CD4-positive, alpha-beta T cell treated with Interleukin-4 for 1 hour (primary cell): ENCODE measurements around the gene HSPA1B.
"Not testable (repeated sequence)": the region's sequence is repeated elsewhere in the genome, so short reads cannot be mapped to it uniquely, and the experiment has no call there.

Experiments used
- DNase-seq, 2 donors: peaks; one replicate each; pipeline ENCODE4 v3.0.0-alpha.2; 2020 to 2022

The HSPA1B gene

DNA sequence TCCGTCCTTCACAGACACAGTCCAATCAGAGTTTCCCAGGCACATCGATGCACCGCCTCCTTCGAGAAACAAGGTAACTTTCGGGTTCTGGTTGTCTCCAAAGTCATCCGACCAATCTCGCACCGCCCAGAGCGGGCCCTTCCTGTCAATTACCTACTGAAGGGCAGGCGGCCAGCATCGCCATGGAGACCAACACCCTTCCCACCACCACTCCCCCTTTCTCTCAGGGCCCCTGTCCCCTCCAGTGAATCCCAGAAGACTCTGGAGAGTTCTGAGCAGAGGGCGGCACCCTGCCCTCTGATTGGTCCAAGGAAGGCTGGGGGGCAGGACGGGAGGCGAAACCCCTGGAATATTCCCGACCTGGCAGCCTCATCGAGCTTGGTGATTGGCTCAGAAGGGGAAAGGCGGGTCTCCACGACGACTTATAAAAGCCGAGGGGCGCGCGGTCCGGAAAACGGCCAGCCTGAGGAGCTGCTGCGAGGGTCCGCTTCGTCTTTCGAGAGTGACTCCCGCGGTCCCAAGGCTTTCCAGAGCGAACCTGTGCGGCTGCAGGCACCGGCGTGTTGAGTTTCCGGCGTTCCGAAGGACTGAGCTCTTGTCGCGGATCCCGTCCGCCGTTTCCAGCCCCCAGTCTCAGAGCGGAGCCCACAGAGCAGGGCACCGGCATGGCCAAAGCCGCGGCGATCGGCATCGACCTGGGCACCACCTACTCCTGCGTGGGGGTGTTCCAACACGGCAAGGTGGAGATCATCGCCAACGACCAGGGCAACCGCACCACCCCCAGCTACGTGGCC, at the start of gene HSPA1B:
Gene HSPA1B, plus strand, starts transcription at position 453 of the 794 bp plus-strand sequence. Its CDS starts 213 bp downstream, at position 666.
- DNase-seq, result peak; percentile 93 to 96

DNA sequence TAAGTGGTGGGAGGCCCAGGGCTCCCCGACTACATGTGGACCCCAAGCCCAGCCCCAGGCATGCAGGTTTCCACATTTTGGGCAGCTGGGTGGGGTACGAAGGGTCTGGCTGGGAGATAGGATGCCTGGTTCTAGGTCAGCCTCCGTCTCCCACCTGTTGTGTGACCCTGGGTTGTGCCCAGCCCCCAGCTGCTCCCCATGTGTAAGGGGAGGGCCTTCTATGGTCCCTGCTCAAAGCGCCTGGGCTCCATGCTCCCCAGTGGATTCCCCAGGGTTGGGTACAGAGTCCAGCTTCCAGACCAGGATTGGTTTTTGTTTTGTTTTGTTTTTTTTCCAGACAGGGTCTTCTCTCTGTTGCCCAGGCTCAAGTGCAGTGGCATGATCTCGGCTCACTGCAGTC, 49.3 kb upstream of the HSPA1B start:
- DNase-seq, result no peak

DNA sequence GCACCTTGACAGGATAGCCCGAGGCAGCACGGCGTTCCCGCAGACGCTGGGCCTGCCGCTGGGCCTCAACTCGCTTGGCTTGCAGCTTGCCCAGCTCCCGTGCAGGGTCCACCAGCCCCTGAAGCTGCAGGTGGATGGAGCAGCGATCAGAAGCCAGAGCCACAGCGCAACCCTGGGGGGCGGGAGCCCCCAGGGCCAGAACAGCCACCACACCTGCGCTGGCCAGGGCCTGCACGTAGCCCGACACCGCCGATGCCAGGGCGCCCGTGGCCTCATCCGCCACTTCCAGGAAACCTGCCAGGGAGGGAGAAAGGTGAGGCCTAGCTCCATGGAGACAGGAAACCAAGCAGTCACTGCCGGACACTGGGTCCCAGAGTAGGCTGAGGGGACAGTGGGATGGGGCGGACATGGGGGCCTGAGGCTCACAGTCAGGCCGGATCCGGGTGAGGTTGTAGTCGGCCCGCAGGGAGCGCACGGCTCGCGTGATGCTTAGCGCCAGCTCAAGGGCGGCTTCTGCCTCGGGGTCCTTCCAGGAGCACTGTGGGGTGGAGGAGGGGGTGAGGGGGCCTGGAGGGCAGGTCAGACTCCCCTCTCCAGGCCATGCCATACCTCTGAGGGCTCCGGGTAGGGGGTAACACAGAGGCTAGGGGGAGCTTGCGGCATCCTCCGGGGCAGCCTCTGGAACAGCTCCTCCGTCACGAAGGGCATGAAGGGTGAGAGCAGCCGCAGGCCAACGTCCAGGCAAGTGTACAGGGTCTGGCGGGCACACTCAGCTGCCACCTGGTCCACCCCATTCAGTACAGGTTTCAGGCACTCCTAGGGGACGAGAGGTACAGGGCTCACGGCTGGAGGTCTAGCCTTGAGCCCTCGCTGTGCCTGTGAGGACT, 48.3 kb upstream of the HSPA1B start:
- DNase-seq, result no peak

DNA sequence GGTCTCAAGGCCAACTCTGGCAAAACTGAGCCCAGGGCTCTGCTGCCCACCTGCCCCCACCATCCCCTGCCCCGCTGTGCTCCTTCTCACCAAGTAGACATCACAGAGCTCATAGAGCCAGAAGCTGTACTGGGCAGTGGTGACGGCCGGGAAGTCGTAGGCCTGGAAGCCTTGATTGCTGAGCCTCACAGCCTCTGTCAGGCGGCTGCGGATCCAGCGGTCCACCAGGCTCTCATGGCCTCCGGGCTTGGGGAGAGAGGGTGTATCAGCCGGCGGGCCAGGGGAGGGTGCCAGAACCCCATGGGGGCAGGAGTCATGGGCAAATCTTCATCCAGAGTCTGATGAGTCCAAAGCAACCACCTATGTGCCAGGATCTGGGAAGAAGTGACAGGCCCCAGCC, 47.6 kb upstream of the HSPA1B start:
- no peak for DNase-seq

DNA sequence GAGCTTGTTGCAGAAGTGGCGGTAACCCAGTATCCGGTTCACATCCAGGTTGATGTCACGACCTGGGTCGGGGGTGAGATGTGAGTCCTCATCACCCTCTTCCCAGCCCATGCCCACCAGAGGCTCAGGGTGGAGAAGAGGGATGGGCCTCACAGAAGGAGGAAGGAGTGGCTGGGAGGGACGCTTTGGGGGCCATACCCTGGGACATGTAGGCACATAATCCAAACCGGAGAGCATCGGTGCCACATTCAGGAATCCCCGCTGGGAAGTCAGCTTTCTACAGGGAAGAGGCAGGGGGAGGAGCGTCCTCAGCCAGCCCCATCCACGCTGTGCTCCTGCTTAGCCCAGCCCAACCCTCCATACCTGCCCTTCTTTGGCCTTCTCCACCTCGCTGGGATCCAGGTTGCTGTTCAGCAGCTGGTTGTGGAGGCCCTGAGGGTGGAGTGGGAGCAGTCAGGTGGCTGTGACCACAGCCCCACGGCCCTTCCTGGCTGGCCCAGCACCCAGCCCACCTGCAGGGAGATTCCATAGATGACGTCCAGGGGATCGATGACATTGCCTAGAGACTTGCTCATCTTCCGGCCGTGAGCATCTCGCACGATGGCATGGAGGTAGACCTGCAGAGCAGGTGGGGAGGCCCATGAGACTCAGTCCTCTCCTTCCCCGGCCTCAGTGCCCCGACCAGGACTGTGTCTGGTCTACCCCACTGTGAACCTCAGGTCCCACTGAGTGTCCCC, 46.9 kb upstream of the HSPA1B start:
- no peak for DNase-seq

DNA sequence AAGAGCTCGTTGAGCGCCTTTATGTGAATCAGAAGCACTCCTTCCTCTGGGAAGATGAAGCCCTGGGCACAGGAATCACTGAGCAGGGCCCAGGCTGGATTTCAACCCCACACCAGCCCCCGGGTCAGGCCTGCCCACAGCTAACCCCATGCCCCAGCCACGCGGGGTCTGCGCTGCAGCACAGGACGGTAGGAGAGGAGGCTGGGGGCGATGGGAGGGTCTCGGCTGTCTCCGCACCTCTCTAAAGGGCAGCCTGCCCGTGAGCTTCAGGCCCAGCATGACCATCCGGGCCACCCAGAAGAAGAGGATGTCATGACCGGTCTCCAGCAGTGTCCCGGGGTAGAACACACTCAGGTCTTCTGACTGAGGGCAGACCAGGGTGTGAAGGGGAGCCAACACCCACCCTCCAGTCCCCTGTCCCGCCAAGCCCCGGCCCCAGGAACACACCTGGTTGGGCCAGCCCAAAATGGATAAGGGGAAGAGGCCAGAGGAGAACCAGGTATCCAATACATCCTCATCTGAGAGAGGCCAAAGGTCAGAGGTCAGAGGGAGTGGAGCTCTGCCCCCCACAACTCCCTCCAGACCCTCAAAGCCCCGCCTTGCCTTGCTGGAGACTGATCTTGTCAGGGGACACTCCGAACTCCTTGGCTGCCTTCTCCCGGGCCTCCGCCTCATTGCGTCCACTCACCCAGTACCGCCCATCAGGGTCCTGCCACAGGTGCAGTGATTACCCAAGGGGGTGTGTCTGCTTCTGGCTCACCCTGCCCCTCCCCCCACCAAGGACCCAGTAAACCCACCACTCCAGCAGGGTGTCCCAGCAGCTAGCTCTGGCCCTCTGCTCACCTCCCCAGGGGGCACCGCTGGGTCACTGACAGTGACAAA, 46.1 kb upstream of the HSPA1B start:
- no peak for DNase-seq

DNA sequence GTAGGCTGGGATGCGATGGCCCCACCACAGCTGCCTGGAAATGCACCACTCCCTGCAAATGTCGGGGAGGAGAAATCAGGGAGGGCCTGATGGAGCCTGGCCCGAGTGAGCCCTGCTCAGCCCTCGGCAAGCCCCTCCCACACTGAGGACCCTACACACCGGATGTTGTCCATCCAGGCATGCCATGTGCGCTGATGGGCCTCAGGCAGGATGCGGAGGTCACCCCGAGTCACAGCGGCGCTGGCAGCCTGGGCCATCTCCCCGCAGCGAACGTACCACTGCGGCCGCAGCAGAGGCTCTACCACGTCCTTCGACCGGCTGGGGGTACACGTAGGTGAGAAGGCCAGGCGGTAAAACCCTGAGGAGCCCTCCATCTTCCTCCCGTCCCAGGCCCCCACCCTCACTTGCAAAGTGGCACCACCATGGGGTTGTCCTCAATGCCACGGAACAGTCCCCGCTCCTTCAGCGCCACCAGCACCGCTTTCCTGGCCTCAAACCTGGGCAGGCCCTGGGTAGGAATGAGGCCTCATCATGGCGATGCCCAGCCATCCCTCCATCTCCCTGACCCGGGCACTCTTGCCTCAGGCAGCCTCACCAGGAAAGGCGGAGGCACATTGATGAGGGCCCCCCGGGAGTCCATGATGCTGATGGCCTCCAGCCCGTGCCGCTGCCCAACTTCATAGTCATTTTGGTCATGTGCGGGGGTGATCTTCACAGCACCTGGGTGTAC, 45.2 kb upstream of the HSPA1B start:
- no peak for DNase-seq

DNA sequence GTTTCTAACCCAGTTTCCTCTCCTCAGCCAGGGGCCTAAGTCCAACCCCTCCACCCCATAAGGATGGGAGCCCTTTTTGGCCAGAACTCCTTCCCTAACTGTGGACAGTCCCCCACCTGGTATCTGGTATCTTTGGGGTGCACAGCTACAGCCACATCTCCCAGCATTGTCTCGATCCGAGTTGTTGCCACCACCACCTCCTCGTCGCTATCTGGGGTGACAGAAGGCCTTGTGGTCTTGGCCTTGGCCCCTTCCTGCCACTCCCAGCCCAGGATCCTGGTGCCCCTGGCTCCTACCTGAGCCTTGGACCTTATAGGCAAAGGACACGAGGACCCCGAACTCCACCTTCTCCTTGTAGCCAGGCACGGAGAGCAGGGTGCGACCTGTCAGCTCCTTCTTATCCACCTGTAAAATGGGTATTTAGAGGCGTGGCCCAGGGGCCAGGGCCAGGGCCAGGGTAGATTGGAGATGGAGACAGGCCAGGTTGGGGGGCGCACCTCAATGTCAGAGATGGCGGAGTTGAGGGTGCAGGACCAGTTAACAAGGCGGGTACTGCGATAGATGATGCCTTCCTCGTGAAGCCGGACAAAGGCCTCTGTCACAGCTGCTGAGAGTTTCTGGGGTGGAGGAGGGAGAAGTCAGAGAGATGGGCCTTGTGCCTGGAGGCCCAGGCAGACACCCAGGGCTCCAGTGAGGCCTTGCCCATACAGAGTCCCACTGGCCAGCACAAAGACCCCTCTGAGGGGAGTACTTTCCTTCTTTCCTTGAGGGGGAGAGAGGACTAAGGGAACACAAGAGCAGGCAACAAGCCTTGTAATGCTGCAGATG, 43.2 kb upstream of the HSPA1B start:
- DNase-seq, result no peak

DNA sequence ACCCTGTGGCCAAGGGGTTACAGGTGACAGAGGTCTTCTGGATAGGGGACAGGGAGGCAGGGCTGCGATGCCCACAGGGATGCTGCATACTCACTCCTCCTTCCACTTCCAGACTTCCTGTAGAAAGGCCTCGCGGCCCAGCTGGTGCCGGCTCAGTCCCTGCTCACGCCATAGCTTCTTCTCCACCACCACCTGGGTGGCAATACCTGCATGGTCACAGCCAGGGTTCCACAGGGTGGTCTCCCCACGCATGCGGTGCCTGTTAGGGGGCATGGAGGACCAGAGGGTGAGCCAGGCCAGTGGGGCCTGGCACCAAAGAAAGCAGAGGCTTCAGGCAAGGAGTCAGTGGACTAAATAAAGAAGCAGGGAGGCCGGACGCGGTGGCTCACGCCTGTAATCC, 42.1 kb upstream of the HSPA1B start:
- DNase-seq, result no peak

DNA sequence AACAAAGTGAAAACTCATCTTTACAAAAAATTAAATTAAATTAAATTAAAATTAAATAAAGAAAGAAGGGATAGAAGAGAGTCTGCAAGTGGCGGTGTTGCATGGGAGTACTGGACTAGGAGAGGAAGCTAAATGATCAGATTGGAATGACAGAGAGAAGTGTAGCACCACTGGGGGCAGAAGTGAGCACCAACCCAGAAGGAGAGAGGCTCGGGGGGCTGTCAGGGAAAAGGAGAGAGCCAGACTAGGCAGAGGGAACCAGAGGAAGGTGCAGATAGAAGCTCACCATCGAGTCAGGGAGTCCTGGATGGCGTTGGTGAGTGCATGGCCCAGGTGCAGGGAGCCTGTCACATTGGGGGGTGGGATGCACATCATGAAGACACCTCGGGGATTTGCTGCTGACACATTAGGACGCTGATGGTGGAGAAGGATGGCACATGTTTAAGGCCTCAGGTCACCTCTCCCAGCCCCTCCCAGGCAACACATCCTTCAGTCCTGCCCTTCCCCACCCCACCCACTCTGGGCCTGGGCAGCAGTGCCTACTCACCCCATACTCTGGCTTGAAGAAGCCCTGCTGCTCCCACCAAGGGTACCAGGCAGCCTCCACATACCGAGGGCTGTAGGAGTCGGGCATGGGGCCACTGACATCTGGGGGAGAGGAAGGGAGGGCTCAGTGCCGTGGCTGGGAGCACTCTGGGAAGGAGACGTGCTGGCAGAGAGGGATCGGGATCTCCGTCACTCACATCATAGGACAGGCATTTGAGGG, 36.0 kb upstream of the HSPA1B start:
- DNase-seq, result peak; percentile 39 to 42

DNA sequence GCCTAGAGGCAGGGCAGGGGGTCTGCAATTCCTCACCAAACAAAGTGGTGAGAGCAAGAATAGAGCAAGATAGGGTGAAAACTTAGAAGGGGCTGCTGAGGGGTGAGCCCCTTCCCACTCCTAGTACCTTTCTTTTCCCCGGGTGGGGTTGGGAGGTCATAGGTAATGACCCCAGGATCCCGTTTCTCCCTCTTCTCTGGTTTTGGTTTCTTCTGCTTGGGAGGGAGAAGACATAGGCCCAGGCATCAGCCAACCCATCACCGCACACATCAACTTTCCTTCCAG, 35.5 kb upstream of the HSPA1B start:
- DNase-seq, result no peak

DNA sequence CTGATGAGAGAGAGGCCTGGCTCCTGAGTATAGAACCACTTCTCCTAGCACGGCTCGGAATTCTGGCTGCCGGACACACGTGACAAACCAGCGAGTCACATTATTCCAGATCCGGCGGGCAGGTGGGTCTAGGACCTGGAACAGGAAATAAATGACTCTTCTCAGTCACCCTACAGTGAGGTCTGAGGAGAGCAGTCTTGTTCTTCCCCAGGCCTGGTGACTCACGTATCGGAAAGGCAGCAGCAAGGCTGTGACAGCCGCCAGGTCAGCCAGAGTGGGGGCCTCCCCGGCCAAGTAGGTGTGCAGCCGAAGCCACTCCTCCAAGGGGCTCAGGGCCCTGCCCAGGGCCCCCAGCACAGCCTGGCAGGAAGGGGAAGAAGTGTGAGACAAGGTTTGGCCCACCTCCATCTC, 34.8 kb upstream of the HSPA1B start:
- no peak for DNase-seq

DNA sequence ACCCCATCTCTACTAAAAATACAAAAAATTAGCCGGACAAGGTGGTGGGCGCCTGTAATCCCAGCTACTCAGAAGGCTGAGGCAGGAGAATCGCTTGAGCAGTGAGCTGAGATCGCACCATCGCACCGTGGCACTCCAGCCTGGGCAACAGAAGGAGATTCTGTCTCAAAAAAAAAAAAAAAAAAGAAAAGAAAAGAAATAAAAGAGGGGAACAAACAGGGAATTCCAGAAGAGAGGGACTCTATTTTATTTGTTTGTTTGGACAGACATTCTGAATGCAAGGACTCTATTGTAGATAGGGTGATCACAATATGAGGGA, 33.7 kb upstream of the HSPA1B start:
- DNase-seq, result not testable (repeated sequence)

DNA sequence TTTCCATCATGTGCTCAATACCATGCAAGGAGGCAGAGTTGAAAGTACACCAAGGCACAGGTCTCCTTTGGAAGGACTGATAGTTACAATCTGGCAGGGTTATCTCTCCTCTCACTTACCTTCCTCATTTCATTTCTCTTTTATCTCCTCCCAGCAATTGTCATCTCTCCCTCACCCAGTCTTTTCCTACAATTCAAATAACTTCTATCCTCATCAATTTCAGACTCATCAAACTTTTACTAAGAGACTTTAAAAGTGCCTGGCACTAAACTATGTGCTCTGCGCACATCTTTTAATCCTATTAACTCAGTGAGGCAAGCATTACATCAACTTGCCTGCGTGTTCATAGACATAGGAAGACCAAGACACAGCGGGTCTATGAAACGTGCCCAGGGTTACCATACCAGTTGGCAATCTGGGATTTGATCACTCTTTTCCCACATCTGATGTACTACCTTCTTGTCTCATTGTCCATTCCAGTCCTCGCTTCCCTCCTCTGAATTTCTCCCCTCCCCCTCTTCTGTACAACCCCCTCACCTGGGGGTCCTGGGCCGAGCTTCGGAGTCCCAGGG, 33.2 kb upstream of the HSPA1B start:
- DNase-seq, result peak in 1 of 2 donors; percentile 28

DNA sequence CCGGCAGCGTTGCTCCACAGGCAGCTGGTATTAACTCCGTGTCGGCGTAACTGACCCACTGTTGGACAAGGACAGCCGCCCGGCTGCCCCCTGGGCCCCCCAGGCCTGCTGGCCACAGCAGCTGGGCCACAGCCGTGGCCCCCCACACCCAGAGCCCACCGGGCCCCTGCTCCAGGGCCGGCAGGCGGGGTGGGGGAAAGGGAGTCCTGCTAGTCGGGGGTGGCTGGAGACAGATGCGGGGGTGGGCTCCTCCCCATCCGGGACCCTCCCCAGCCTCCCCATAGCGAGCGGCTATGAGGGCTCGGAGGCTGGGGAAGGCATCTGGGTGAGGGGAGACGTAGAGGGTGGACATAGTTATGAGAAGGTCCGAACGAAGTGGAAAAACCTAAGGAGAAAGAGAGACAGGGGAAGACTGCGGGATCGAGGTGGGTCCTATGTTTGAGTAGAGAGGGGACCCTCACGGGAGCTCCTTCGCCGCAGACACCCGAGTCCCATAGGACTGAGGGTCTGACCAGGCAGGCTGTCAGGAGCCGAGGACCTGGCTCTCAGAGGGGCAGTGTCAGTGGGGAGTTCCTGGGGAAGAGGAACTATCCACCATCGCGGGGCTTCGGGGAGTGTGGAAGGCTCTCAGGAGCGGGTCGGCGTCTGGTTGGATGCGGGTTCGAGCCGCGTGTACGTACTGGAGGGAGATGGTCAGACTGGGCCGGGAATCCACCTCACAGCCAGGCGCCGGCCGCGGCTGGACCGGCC, 32.5 kb upstream of the HSPA1B start:
- no peak for DNase-seq

DNA sequence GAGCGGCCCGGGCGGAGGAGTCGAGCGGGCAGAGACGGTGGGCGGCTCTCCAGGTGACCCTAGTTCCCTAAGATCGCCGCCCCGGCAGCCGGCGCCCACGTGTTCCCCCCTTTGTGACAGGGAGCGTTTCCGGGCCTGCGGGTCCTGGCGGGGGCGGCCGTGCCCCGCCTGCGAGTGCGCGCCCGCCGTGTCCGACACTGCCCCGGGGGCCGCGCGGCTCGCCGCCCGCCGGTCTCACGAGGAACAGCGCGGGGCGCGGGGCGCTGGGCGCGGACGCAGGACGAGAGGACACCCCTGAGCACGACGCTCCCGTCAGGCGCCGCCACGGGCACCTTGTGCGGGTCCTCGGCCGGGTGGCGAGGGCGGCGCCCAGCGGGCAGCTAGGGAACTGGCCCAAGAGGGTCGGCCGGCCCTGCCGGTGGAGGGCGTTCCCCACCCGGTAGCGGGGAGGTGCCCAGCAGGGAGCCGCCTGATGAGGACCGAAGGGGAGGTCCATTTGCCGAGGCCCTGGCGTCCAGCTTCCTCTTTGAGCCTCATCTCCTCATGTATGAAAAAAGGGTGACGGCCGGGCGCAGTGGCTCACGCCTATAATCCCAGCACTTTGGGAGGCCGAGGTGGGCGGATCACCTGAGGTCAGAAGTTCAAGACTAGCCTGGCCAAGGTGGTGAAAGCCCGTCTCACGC, 31.8 kb upstream of the HSPA1B start, which contains the start of gene VARS1:
Gene VARS1, minus strand, starts transcription at position 137 of the 683 bp plus-strand sequence. CDS start 535 bp downstream, outside the sequence.
- peak; percentile 89 to 91 for DNase-seq

DNA sequence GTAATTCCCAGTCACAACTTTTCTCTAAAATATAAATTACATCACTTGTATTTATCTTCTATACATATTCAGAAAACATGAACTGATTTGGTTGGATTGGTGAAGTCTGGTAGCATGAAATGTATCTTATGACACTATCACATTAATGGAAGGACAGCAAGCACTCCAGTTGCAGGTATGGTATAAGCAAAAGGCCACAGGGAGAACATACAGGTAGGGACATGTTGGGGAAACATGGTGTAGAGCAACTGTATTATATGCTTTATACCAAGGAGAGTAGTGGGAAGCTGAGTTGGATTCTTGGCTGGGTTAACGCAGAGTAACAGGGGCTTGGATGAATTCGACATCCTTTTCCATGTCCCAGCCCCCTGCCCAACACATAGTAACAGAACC, 30.5 kb upstream of the HSPA1B start:
- no peak for DNase-seq

DNA sequence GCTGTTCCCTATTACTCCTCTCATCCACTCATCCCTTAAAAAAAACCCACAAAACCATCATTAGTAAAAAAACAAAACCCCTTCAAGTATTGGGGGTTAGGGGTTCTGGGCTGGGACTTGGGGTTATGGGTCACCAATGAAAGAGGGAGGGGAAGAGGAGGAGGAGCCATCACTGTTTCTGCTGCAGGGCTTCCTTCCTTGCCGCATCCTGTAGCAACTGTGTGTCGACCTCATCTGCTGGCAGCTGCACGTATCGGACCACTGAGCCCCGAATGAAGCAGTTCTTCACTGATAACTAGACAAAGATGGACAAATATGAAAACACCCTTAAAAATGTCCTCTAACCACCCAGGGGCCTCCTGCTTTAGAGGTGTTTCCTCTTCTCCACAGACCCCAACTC, 29.9 kb upstream of the HSPA1B start:
- peak; percentile 55 to 60 for DNase-seq
